ENCODE measurements around the gene SLC39A11. TPM values are rescaled to one million over a fixed set of nuclear protein-coding genes. Genes with fewer than 3 reads are reported as not detected.
"Not testable (repeated sequence)": the region's sequence is repeated elsewhere in the genome, so short reads cannot be mapped to it uniquely, and the experiment has no call there.

SLC39A11 gene
- total RNA-seq, 1 donor from 2014 or later = 13.0 TPM

GRCh38 chr17:72642720-72643119 is 449.8 kb downstream of the SLC39A11 start:
- Histone ChIP-seq H3K4me1 (ENCODE audit: control insufficient read depth in 3 of 3, insufficient read depth in 3 of 3, low read length in 3 of 3) (no peaks in the 10 kb centered on the region), H3K4me3 (ENCODE audit: low read length in 3 of 3) (no peak overlapping the region), H3K27ac (ENCODE audit: low read depth, low read length) (no peak overlapping the region)

GRCh38 chr17:72640415-72641165 is 451.9 kb downstream of the SLC39A11 start:
- Histone ChIP-seq H3K27ac (ENCODE audit: low read depth, low read length) (no peak overlapping the region), H3K9ac (ENCODE audit: low read depth in 1 of 3, low read length in 3 of 3) (no peak overlapping the region), H3K4me1 (ENCODE audit: control insufficient read depth in 3 of 3, insufficient read depth in 3 of 3, low read length in 3 of 3) (no peaks in the 10 kb centered on the region), H3K9me3 (ENCODE audit: control insufficient read depth in 3 of 3, low read length in 3 of 3) (no peaks in the 10 kb centered on the region), H3K27me3 (ENCODE audit: control insufficient read depth in 3 of 3, insufficient read depth in 3 of 3, low read length in 3 of 3) (peaks cover 0 to 11% (median 4%) of the 10 kb centered on the region in 3 donors), H3K36me3 (ENCODE audit: control insufficient read depth in 3 of 3, insufficient read depth in 3 of 3, low read length in 3 of 3) (no peaks in the 10 kb centered on the region), H3K4me3 (ENCODE audit: low read length in 3 of 3) (no peak overlapping the region)

More at GRCh38 chr17:72642720-72643119, 449.8 kb downstream of the SLC39A11 start:
- no peak overlapping the region for H3K9ac ChIP-seq (ENCODE audit: low read depth in 1 of 3, low read length in 3 of 3)
- H3K36me3 ChIP-seq (ENCODE audit: control insufficient read depth in 3 of 3, insufficient read depth in 3 of 3, low read length in 3 of 3) = no peaks in the 10 kb centered on the region
- H3K27me3 ChIP-seq (ENCODE audit: control insufficient read depth in 3 of 3, insufficient read depth in 3 of 3, low read length in 3 of 3) = peaks cover 0 to 11% (median 4%) of the 10 kb centered on the region in 3 donors
- H3K9me3 ChIP-seq (ENCODE audit: control insufficient read depth in 3 of 3, low read length in 3 of 3) = no peaks in the 10 kb centered on the region

- Histone ChIP-seq H3K9me3 (ENCODE audit: control insufficient read depth in 3 of 3, low read length in 3 of 3) (no peaks in the 10 kb centered on the region), H3K9ac (ENCODE audit: low read depth in 1 of 3, low read length in 3 of 3) (no peak overlapping the region), H3K36me3 (ENCODE audit: control insufficient read depth in 3 of 3, insufficient read depth in 3 of 3, low read length in 3 of 3) (no peaks in the 10 kb centered on the region), H3K27ac (ENCODE audit: low read depth, low read length) (no peak overlapping the region), H3K27me3 (ENCODE audit: control insufficient read depth in 3 of 3, insufficient read depth in 3 of 3, low read length in 3 of 3) (peaks cover 0 to 11% (median 4%) of the 10 kb centered on the region in 3 donors), H3K4me1 (ENCODE audit: control insufficient read depth in 3 of 3, insufficient read depth in 3 of 3, low read length in 3 of 3) (no peaks in the 10 kb centered on the region), H3K4me3 (ENCODE audit: low read length in 3 of 3) (no peak overlapping the region)
Observed at GRCh38 chr17:72639711-72640110, 452.8 kb downstream of the SLC39A11 start.

- not testable (repeated sequence) for H3K9me3 ChIP-seq (ENCODE audit: control insufficient read depth in 3 of 3, low read length in 3 of 3); H3K27ac ChIP-seq (ENCODE audit: low read depth, low read length); H3K4me3 ChIP-seq (ENCODE audit: low read length in 3 of 3); H3K36me3 ChIP-seq (ENCODE audit: control insufficient read depth in 3 of 3, insufficient read depth in 3 of 3, low read length in 3 of 3); H3K9ac ChIP-seq (ENCODE audit: low read depth in 1 of 3, low read length in 3 of 3); H3K4me1 ChIP-seq (ENCODE audit: control insufficient read depth in 3 of 3, insufficient read depth in 3 of 3, low read length in 3 of 3)
- H3K27me3 ChIP-seq (ENCODE audit: control insufficient read depth in 3 of 3, insufficient read depth in 3 of 3, low read length in 3 of 3) = peaks cover 0 to 11% (median 4%) of the 10 kb centered on the region in 3 donors
Observed at GRCh38 chr17:72638932-72639331, 453.6 kb downstream of the SLC39A11 start.

GRCh38 chr17:72635034-72635635 is 457.4 kb downstream of the SLC39A11 start:
- no peak overlapping the region for H3K9ac ChIP-seq (ENCODE audit: low read depth in 1 of 3, low read length in 3 of 3)
- H3K4me3 ChIP-seq (ENCODE audit: low read length in 3 of 3) = no peak overlapping the region
- H3K4me1 ChIP-seq (ENCODE audit: control insufficient read depth in 3 of 3, insufficient read depth in 3 of 3, low read length in 3 of 3) = no peaks in the 10 kb centered on the region
- H3K36me3 ChIP-seq (ENCODE audit: control insufficient read depth in 3 of 3, insufficient read depth in 3 of 3, low read length in 3 of 3) = no peaks in the 10 kb centered on the region
- peaks cover 3 to 6% (median 3%) of the 10 kb centered on the region in 3 donors for H3K27me3 ChIP-seq (ENCODE audit: control insufficient read depth in 3 of 3, insufficient read depth in 3 of 3, low read length in 3 of 3)
- no peak overlapping the region for H3K27ac ChIP-seq (ENCODE audit: low read depth, low read length)
- H3K9me3 ChIP-seq (ENCODE audit: control insufficient read depth in 3 of 3, low read length in 3 of 3) = no peaks in the 10 kb centered on the region

- no peak overlapping the region for H3K27ac ChIP-seq (ENCODE audit: low read depth, low read length)
- H3K9me3 ChIP-seq (ENCODE audit: control insufficient read depth in 3 of 3, low read length in 3 of 3) = no peaks in the 10 kb centered on the region
- H3K4me1 ChIP-seq (ENCODE audit: control insufficient read depth in 3 of 3, insufficient read depth in 3 of 3, low read length in 3 of 3) = no peaks in the 10 kb centered on the region
- no peaks in the 10 kb centered on the region for H3K36me3 ChIP-seq (ENCODE audit: control insufficient read depth in 3 of 3, insufficient read depth in 3 of 3, low read length in 3 of 3)
- H3K4me3 ChIP-seq (ENCODE audit: low read length in 3 of 3) = no peak overlapping the region
- no peak overlapping the region for H3K9ac ChIP-seq (ENCODE audit: low read depth in 1 of 3, low read length in 3 of 3)
- H3K27me3 ChIP-seq (ENCODE audit: control insufficient read depth in 3 of 3, insufficient read depth in 3 of 3, low read length in 3 of 3) = peaks cover 0 to 3% (median 3%) of the 10 kb centered on the region in 3 donors
Observed at GRCh38 chr17:72634621-72635020, 457.9 kb downstream of the SLC39A11 start.

GRCh38 chr17:72631949-72632684 is 460.4 kb downstream of the SLC39A11 start:
- H3K36me3 ChIP-seq (ENCODE audit: control insufficient read depth in 3 of 3, insufficient read depth in 3 of 3, low read length in 3 of 3) = no peaks in the 10 kb centered on the region

GRCh38 chr17:72631568-72631948 is 460.9 kb downstream of the SLC39A11 start:
- Histone ChIP-seq H3K9me3 (ENCODE audit: control insufficient read depth in 3 of 3, low read length in 3 of 3) (no peaks in the 10 kb centered on the region), H3K36me3 (ENCODE audit: control insufficient read depth in 3 of 3, insufficient read depth in 3 of 3, low read length in 3 of 3) (no peaks in the 10 kb centered on the region), H3K9ac (ENCODE audit: low read depth in 1 of 3, low read length in 3 of 3) (no peak overlapping the region), H3K27me3 (ENCODE audit: control insufficient read depth in 3 of 3, insufficient read depth in 3 of 3, low read length in 3 of 3) (peaks cover 0 to 3% (median 0%) of the 10 kb centered on the region in 3 donors), H3K4me3 (ENCODE audit: low read length in 3 of 3) (no peak overlapping the region), H3K4me1 (ENCODE audit: control insufficient read depth in 3 of 3, insufficient read depth in 3 of 3, low read length in 3 of 3) (no peaks in the 10 kb centered on the region), H3K27ac (ENCODE audit: low read depth, low read length) (no peak overlapping the region)

More at GRCh38 chr17:72631949-72632684, 460.4 kb downstream of the SLC39A11 start:
- Histone ChIP-seq H3K27me3 (ENCODE audit: control insufficient read depth in 3 of 3, insufficient read depth in 3 of 3, low read length in 3 of 3) (peaks cover 0 to 3% (median 0%) of the 10 kb centered on the region in 3 donors), H3K27ac (ENCODE audit: low read depth, low read length) (no peak overlapping the region), H3K4me1 (ENCODE audit: control insufficient read depth in 3 of 3, insufficient read depth in 3 of 3, low read length in 3 of 3) (no peaks in the 10 kb centered on the region), H3K4me3 (ENCODE audit: low read length in 3 of 3) (no peak overlapping the region), H3K9me3 (ENCODE audit: control insufficient read depth in 3 of 3, low read length in 3 of 3) (no peaks in the 10 kb centered on the region), H3K9ac (ENCODE audit: low read depth in 1 of 3, low read length in 3 of 3) (no peak overlapping the region)

- no peaks in the 10 kb centered on the region for H3K9me3 ChIP-seq (ENCODE audit: control insufficient read depth in 3 of 3, low read length in 3 of 3)
Observed at GRCh38 chr17:72624652-72625051, 467.8 kb downstream of the SLC39A11 start.

GRCh38 chr17:72624226-72624625 is 468.3 kb downstream of the SLC39A11 start:
- Histone ChIP-seq H3K27ac (ENCODE audit: low read depth, low read length) (no peak overlapping the region), H3K27me3 (ENCODE audit: control insufficient read depth in 3 of 3, insufficient read depth in 3 of 3, low read length in 3 of 3) (peaks cover 11 to 21% (median 19%) of the 10 kb centered on the region in 3 donors), H3K4me3 (ENCODE audit: low read length in 3 of 3) (no peak overlapping the region), H3K9me3 (ENCODE audit: control insufficient read depth in 3 of 3, low read length in 3 of 3) (no peaks in the 10 kb centered on the region), H3K4me1 (ENCODE audit: control insufficient read depth in 3 of 3, insufficient read depth in 3 of 3, low read length in 3 of 3) (no peaks in the 10 kb centered on the region), H3K36me3 (ENCODE audit: control insufficient read depth in 3 of 3, insufficient read depth in 3 of 3, low read length in 3 of 3) (no peaks in the 10 kb centered on the region), H3K9ac (ENCODE audit: low read depth in 1 of 3, low read length in 3 of 3) (no peak overlapping the region)

More at GRCh38 chr17:72624652-72625051, 467.8 kb downstream of the SLC39A11 start:
- Histone ChIP-seq H3K27ac (ENCODE audit: low read depth, low read length) (no peak overlapping the region), H3K4me3 (ENCODE audit: low read length in 3 of 3) (no peak overlapping the region), H3K4me1 (ENCODE audit: control insufficient read depth in 3 of 3, insufficient read depth in 3 of 3, low read length in 3 of 3) (no peaks in the 10 kb centered on the region), H3K27me3 (ENCODE audit: control insufficient read depth in 3 of 3, insufficient read depth in 3 of 3, low read length in 3 of 3) (peaks cover 11 to 21% (median 19%) of the 10 kb centered on the region in 3 donors), H3K36me3 (ENCODE audit: control insufficient read depth in 3 of 3, insufficient read depth in 3 of 3, low read length in 3 of 3) (no peaks in the 10 kb centered on the region), H3K9ac (ENCODE audit: low read depth in 1 of 3, low read length in 3 of 3) (no peak overlapping the region)
